Kidney (tissue), 14 donors: Measurements from ENCODE around the gene KCNQ1OT1. TPM values are rescaled to one million over a fixed set of nuclear protein-coding genes. Genes with fewer than 3 reads are reported as not detected.

Source experiments
- DNase-seq, 5 donors: peaks; one replicate each; pipeline ENCODE4 v3.0.0-alpha.2; 2013 to 2020
- FAIRE-seq: peaks from 2 replicates; lab custom pipeline; 2012; peaks lifted over from hg19 to GRCh38; lab: Jason Lieb, UNC
- H3K27ac ChIP-seq, 2 donors: one replicate each; pipeline ENCODE4 v1.7.0; 2013; ENCODE audit warnings: low read depth in 2 of 2, low read length in 2 of 2, inconsistent platforms in 1 of 2
- H3K27me3 ChIP-seq: one replicate; pipeline ENCODE4 v1.7.1; 2013; ENCODE audit warnings: low read length, inconsistent platforms; ENCODE audit not compliant: control insufficient read depth, insufficient read depth
- H3K36me3 ChIP-seq, 3 donors: one replicate each; pipeline versions ENCODE4 v1.7.0 to v1.7.1; 2013; ENCODE audit warnings: low read length in 3 of 3, control low read depth in 1 of 3, inconsistent platforms in 1 of 3; ENCODE audit not compliant: insufficient read depth in 3 of 3, control insufficient read depth in 2 of 3
- H3K4me1 ChIP-seq, 3 donors: one replicate each; pipeline versions ENCODE4 v1.7.0 to v1.7.1; 2013; ENCODE audit warnings: low read length in 3 of 3, inconsistent platforms in 1 of 3, low read depth in 1 of 3; ENCODE audit not compliant: control insufficient read depth in 2 of 3, insufficient read depth in 2 of 3
- H3K4me3 ChIP-seq, 3 donors: one replicate each; pipeline versions ENCODE4 v1.7.0 to v1.8.1; 2013; ENCODE audit warnings: low read length in 3 of 3, control low read depth in 1 of 3, inconsistent platforms in 1 of 3
- H3K9ac ChIP-seq, 3 donors: one replicate each; pipeline versions ENCODE4 v1.7.0 to v1.7.1; 2013; ENCODE audit warnings: low read length in 3 of 3, control low read depth in 1 of 3, inconsistent platforms in 1 of 3
- H3K9me3 ChIP-seq, 3 donors: one replicate each; pipeline versions ENCODE4 v1.7.0 to v1.7.1; 2013; ENCODE audit warnings: low read length in 3 of 3, control low read depth in 1 of 3, inconsistent platforms in 1 of 3; ENCODE audit not compliant: control insufficient read depth in 2 of 3, insufficient read depth in 1 of 3
- intact Hi-C: fragments of 100-400 bp; cut with DNase I; formaldehyde crosslinking; loops from one replicate; pipeline ENCODE4 v1.11.1; 2022
- polyA plus RNA-seq: library from polyadenylated mRNA; stranded (reverse); fragments of 350-450 nt; fragmentation: Illumina TruSeq; extraction: RNeasy Lipid Tissue Mini Kit (QIAGEN cat#74804); gene quantifications from one replicate; pipeline ENCODE4 v1.2.3, GENCODE V29; 2014; ENCODE audit warnings: low read depth, low replicate concordance; ENCODE audit not compliant: insufficient read depth
- total RNA-seq: library from RNA; stranded (reverse); fragmentation: NEBNext Ultra II Directional; extraction: Animal tissue kit (Norgen Biotek cat#: 25700); gene quantifications from one replicate; pipeline ENCODE4 v1.2.1, GENCODE V29; 2021
- TF ChIP-seq, protein P1 (sequence below): IDR thresholded peaks from 3 replicates; pipeline ENCODE4 v1.5.1; 2012; ENCODE audit warnings: mild to moderate bottlenecking, moderate library complexity, borderline replicate concordance; ENCODE audit not compliant: insufficient read depth; ENCODE audit errors: extremely low read depth
- donor health status: control.
- donor health status: control.
- donor health status: control.
- donor health status: control.
- donor health status: control.
- donor health status: DM: yes; HTN: yes; CAD: no.
- donor health status: Normal renal cell carcinoma (clear cell type).

Gene KCNQ1OT1
- total and polyA plus RNA-seq, 2 donors from 2014 or later: 0.22 to 4.4 TPM

DNA sequence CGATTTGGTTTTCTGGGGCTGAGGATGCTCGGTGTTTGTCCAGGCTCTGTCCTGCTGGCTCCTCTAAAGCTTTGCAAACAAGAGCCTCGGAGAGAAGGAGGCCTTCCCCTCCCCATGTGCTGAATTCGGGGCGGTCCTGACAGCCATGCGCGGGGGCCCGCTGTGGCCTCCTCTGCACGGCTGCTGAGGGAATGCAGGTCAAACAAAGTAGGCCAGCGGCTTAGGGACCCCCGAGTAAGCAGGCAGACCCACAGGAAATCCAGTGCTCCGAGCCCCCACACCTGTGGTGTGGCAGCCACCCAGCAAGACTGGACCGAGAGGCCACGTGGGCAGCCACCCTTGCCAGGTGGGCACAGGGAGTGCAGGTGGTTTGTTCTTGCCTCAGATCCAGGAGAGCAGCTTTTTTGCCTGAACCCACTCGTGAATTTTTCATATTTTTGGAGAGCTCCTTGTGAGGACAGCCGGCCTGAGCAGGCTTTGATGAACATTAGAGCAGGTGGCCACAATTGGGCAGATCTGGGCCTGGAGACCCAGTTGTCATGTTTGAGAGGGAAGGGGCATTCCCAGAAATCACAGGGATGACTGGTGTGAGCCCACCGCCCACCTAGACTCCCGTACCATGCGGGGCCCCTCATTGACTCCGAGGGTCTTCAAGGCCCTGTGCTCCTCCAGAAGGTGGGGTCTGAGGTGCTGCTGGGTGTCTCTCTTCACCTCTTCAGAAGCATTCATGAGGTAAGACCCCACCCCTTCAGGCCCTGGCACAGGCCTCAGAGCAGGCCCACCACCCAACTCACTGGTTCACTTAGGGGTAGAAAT is 43.0 kb upstream of the KCNQ1OT1 start:
- FAIRE-seq: no peak
- no peaks in the 10 kb centered on the region for H3K9me3 ChIP-seq
- no peak overlapping the region for H3K27ac ChIP-seq

DNA sequence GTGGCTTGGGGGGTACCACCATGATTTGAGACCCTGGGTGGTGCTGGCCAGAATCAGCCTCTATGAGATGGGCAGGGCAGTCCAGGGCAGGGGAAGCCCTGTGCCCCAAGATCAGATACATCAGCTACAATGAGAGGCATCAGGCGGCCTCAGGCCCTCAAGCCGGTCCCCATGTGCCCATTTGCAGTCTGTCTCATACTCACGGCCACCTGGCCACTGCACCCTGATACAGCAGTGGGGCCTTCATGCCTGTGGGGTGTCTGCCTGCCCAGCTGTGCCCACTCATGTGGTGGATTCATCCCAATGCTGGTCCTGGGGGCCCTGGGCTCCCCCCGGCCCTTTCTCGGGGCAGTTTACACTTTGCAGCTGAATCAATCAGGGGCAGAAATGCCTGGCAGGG is 42.4 kb upstream of the KCNQ1OT1 start:
- Histone ChIP-seq H3K27ac (no peak overlapping the region), H3K4me1 (peaks cover 0 to 11% (median 0%) of the 10 kb centered on the region in 3 donors), H3K9ac (no peak overlapping the region), H3K27me3 (no peaks in the 10 kb centered on the region), H3K4me3 (no peak overlapping the region), H3K36me3 (no peaks in the 10 kb centered on the region), H3K9me3 (no peaks in the 10 kb centered on the region)
- intact Hi-C loops: no loop called here
- FAIRE-seq: no peak
- peak in 1 of 5 donors; percentile 57 for DNase-seq
- TF ChIP-seq, protein P1, sequence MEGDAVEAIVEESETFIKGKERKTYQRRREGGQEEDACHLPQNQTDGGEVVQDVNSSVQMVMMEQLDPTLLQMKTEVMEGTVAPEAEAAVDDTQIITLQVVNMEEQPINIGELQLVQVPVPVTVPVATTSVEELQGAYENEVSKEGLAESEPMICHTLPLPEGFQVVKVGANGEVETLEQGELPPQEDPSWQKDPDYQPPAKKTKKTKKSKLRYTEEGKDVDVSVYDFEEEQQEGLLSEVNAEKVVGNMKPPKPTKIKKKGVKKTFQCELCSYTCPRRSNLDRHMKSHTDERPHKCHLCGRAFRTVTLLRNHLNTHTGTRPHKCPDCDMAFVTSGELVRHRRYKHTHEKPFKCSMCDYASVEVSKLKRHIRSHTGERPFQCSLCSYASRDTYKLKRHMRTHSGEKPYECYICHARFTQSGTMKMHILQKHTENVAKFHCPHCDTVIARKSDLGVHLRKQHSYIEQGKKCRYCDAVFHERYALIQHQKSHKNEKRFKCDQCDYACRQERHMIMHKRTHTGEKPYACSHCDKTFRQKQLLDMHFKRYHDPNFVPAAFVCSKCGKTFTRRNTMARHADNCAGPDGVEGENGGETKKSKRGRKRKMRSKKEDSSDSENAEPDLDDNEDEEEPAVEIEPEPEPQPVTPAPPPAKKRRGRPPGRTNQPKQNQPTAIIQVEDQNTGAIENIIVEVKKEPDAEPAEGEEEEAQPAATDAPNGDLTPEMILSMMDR: no peak

More for the DNA sequence above, 43.0 kb upstream of the KCNQ1OT1 start:
- peak in 1 of 5 donors; percentile 45 for DNase-seq
- Histone ChIP-seq H3K27me3 (no peaks in the 10 kb centered on the region), H3K9ac (no peak overlapping the region), H3K36me3 (no peaks in the 10 kb centered on the region), H3K4me3 (no peak overlapping the region), H3K4me1 (peaks cover 0 to 13% (median 0%) of the 10 kb centered on the region in 3 donors)
- TF ChIP-seq, protein P1: no peak
- intact Hi-C loops: no loop called here

DNA sequence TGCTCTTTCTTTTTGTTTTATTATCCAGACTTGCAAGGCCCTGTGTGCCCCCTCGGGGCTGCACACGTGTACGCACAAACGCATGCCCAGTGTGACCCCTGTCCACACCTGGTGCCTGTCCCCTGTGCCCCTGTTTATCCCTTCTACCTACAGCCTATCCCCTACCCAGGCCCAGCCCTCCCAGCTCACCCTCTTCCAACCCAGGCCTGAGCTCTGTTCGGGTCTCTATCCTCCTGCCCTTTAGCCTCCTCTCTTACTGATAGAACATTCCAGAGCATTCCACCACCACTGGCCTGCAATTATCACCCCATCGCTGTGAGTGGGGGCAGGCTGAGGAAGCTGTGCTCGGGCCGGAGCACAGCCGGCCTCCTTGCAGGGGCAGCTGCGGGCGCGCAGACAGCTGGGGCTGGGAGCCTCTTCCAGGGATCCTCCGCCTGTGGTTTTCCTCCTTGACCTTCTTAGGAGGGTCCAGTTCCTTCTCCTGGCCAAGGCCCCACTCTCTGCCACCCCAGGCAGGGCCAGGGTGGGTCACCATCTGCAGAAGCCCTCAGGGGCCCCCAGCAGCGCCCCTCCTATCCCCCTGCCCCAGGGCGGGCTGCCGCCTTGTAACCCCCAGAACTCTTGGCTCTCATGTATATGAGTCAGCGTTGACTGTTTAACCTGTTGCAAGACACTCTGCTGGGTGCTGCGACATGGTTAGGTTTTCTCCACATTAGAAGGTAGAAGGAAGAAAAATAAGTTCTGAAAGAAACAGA is 41.8 kb upstream of the KCNQ1OT1 start:
- intact Hi-C loops: no loop called here
- DNase-seq (peak in 2 of 5 donors; percentile 46 to 89), FAIRE-seq (no peak)
- no peaks in the 10 kb centered on the region for H3K36me3 ChIP-seq
- peak overlapping the region in 1 of 2 donors; percentile 23 for H3K27ac ChIP-seq
- H3K9ac ChIP-seq: no peak overlapping the region
- peaks cover 0 to 11% (median 0%) of the 10 kb centered on the region in 3 donors for H3K4me1 ChIP-seq
- H3K9me3 ChIP-seq: no peaks in the 10 kb centered on the region
- no peaks in the 10 kb centered on the region for H3K27me3 ChIP-seq
- TF ChIP-seq, protein P1: no peak
- no peak overlapping the region for H3K4me3 ChIP-seq
